ENCODE results near the gene PARVB. TPM values are rescaled to one million over a fixed set of nuclear protein-coding genes. Genes with fewer than 3 reads are reported as not detected.

PARVB gene
- total RNA-seq, 1 donor from 2014 or later: 39.2 TPM

Other genes starting within 250 kb of the PARVB start
- not detected in 2 replicates for gene EFCAB6, start 212.0 kb upstream of the PARVB start, total RNA-seq
- gene SULT4A1, start 161.8 kb upstream of the PARVB start, total RNA-seq: not detected in 2 replicates
- gene PNPLA5, start 132.3 kb upstream of the PARVB start, total RNA-seq: not detected in 2 replicates
- gene PNPLA3, start 100.5 kb upstream of the PARVB start, total RNA-seq: 0.22 and 0.29 TPM in 2 replicates
- gene SAMM50, start 68.9 kb upstream of the PARVB start, total RNA-seq: 49.9 and 50.7 TPM in 2 replicates
- gene PARVG, start 156.6 kb downstream of the PARVB start, total RNA-seq: 128 and 129 TPM in 2 replicates